OCI-LY7 (cell line): ENCODE measurements around the gene SLC16A11. TPM values are rescaled to one million over a fixed set of nuclear protein-coding genes. Genes with fewer than 3 reads are reported as not detected.

Experiments
- BruUV-seq: library from RNA; stranded (reverse); fragments of 400-500 nt; replicated peaks from 2 replicates; lab custom pipeline; 2021; lab: Mats Ljungman, UMichigan
- CTCF ChIA-PET: fragments of 300-600 bp; sonication (Branson Sonifier 250); formaldehyde crosslinking; loops from one replicate; lab custom pipeline; 2022; ENCODE audit warnings: antibody characterized with exemption; ENCODE audit not compliant: unreplicated experiment; lab: Charles Lee
- POLR2A ChIA-PET: fragments of 300-600 bp; sonication (Branson Sonifier 250); formaldehyde crosslinking; loops from one replicate; lab custom pipeline; 2022; ENCODE audit warnings: antibody characterized with exemption; lab: Charles Lee
- DNase-seq: peaks from one replicate; pipeline ENCODE4 v3.0.0-alpha.2; 2015; ENCODE audit warnings: low spot score
- H2AFZ ChIP-seq: fragments of 200-600 bp; sonication (generic), shearing (Covaris generic); 2 replicates; pipeline ENCODE4 v1.6.1; 2014; ENCODE audit warnings: mild to moderate bottlenecking, antibody characterized with exemption, low read length, moderate library complexity
- H3K27ac ChIP-seq: fragments of 200-600 bp; sonication (generic); 2 replicates; pipeline ENCODE4 v1.5.1; 2014; ENCODE audit warnings: mixed run types, low read depth, mild to moderate bottlenecking, moderate library complexity, low read length, inconsistent platforms; ENCODE audit not compliant: poor library complexity, severe bottlenecking
- H3K36me3 ChIP-seq: fragments of 200-600 bp; sonication (generic); 2 replicates; pipeline ENCODE4 v1.6.1; 2014; ENCODE audit warnings: mild to moderate bottlenecking, antibody characterized with exemption, low read length, moderate library complexity, mixed read lengths; ENCODE audit not compliant: insufficient read depth
- H3K4me1 ChIP-seq: fragments of 200-600 bp; sonication (generic); 2 replicates; pipeline ENCODE4 v1.5.1; 2014; ENCODE audit warnings: mild to moderate bottlenecking, low read length; ENCODE audit not compliant: insufficient read depth, poor library complexity, severe bottlenecking
- H3K4me2 ChIP-seq: fragments of 200-600 bp; sonication (generic); 2 replicates; pipeline ENCODE4 v1.6.1; 2014; ENCODE audit warnings: mild to moderate bottlenecking, low read length
- H3K4me3 ChIP-seq: fragments of 200-600 bp; sonication (generic); 2 replicates; pipeline ENCODE4 v1.5.1; 2014; ENCODE audit warnings: mild to moderate bottlenecking, low read depth, low read length; ENCODE audit not compliant: poor library complexity, severe bottlenecking
- H3K79me2 ChIP-seq: fragments of 200-600 bp; sonication (generic); 2 replicates; pipeline ENCODE4 v1.6.1; 2016; ENCODE audit warnings: low read depth, mild to moderate bottlenecking, low read length, moderate library complexity, mixed read lengths; ENCODE audit not compliant: insufficient read depth
- H3K9me2 ChIP-seq: fragments of 200-600 bp; sonication (generic); 2 replicates; pipeline ENCODE4 v1.6.1; 2016; ENCODE audit warnings: mild to moderate bottlenecking, low read length, mixed read lengths; ENCODE audit not compliant: insufficient read depth
- H3K9me3 ChIP-seq: fragments of 200-600 bp; sonication (generic); 2 replicates; pipeline ENCODE4 v1.6.1; 2014; ENCODE audit warnings: mild to moderate bottlenecking, mixed run types, low read length, mixed read lengths
- H4K20me1 ChIP-seq: fragments of 200-600 bp; sonication (generic); 2 replicates; pipeline ENCODE4 v1.6.1; 2014; ENCODE audit warnings: mild to moderate bottlenecking, antibody characterized with exemption, low read length, moderate library complexity, mixed read lengths; ENCODE audit not compliant: insufficient read depth
- EZH2phosphoT487 ChIP-seq: fragments of 200-600 bp; sonication (generic); IDR thresholded peaks from 2 replicates; pipeline ENCODE4 v1.6.1; 2018; ENCODE audit warnings: low read depth, borderline replicate concordance, mild to moderate bottlenecking, mixed run types, antibody characterized with exemption, low read length, moderate library complexity, mixed read lengths
- intact Hi-C: fragments of 100-400 bp; cut with micrococcal nuclease; formaldehyde crosslinking; loops from one replicate; pipeline ENCODE4 v1.10.0; 2022; ENCODE audit not compliant: unreplicated experiment
- total RNA-seq, 2 experiments: library from RNA; depleted of rRNA in 1 of 2; stranded (reverse); fragments of >200 nt in 1 of 2; shearing (Covaris generic) in 1 of 2; gene quantifications; 2 replicates each; pipeline ENCODE4 v1.2.3, GENCODE V29; 2014 to 2022
- TF ChIP-seq, protein P1 (sequence below): fragments of 200-600 bp; sonication (generic); conservative IDR thresholded peaks from 2 replicates; pipeline ENCODE4 v1.5.1; 2014; ENCODE audit warnings: mild to moderate bottlenecking, antibody characterized with exemption, low read length, moderate library complexity, mixed read lengths

SLC16A11 gene
- total RNA-seq, 2 experiments from 2014 or later = not detected

DNA sequence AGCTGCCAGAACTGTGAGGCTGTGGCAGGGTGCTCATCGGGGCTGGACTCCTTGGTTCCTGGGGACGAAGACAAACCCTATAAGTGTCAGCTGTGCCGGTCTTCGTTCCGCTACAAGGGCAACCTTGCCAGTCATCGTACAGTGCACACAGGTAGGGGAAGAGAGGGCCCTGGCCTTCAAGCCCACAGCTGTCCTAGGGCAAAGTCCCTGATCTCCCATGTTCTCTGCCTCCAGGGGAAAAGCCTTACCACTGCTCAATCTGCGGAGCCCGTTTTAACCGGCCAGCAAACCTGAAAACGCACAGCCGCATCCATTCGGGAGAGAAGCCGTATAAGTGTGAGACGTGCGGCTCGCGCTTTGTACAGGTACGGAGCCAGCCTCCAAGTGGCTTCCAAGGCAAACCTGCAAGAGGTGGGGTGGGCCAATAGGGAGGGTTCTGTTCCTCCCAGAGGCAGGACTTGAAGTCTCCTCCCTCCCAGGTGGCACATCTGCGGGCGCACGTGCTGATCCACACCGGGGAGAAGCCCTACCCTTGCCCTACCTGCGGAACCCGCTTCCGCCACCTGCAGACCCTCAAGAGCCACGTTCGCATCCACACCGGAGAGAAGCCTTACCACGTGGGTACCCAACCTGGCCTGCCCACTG, 17.3 kb downstream of the SLC16A11 start:
- intact Hi-C loops = no loop called here
- Histone ChIP-seq H4K20me1 (no peaks in the 10 kb centered on the region), H3K4me1 (peaks cover 8% of the 10 kb centered on the region), H3K4me2 (no peak overlapping the region), H3K27ac (no peak overlapping the region), H3K9me3 (no peaks in the 10 kb centered on the region), H3K79me2 (no peaks in the 10 kb centered on the region), H3K9me2 (no peaks in the 10 kb centered on the region), H2AFZ (no peak overlapping the region), H3K4me3 (no peak overlapping the region), H3K36me3 (no peaks in the 10 kb centered on the region)
- POLR2A ChIA-PET = no interaction called here
- BruUV-seq = no TSS peak
- DNase-seq = no peak
- CTCF ChIA-PET = no interaction called here
- no peak for TF ChIP-seq EZH2phosphoT487
- TF ChIP-seq, protein P1, sequence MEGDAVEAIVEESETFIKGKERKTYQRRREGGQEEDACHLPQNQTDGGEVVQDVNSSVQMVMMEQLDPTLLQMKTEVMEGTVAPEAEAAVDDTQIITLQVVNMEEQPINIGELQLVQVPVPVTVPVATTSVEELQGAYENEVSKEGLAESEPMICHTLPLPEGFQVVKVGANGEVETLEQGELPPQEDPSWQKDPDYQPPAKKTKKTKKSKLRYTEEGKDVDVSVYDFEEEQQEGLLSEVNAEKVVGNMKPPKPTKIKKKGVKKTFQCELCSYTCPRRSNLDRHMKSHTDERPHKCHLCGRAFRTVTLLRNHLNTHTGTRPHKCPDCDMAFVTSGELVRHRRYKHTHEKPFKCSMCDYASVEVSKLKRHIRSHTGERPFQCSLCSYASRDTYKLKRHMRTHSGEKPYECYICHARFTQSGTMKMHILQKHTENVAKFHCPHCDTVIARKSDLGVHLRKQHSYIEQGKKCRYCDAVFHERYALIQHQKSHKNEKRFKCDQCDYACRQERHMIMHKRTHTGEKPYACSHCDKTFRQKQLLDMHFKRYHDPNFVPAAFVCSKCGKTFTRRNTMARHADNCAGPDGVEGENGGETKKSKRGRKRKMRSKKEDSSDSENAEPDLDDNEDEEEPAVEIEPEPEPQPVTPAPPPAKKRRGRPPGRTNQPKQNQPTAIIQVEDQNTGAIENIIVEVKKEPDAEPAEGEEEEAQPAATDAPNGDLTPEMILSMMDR = no peak

DNA sequence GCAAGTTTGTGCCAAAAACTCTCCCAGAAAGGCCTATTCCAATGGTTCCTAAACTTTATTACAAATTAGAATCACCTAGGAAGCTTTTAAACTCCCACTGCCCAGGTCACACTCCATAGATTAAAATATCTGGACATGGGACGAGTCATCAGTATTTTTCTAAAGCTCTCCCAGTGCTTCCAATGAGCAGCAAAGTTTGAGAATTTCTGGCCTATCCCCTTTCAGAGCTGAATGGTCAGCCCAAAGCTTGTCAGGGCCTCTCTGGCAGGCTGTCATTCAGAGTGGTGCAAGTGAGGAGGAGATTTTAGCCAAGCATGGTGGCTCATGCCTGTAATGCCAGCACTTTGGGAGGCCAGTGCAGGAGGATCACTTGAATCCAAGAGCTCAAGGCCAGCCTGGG, 18.6 kb downstream of the SLC16A11 start:
- ChIA-PET POLR2A (interaction anchor here (0.6 kb wide), 1 partner anchor 1493 kb away, joined by 3 read pairs; no protein-coding TSS in a partner anchor), CTCF (interaction anchor here (0.6 kb wide), 1 partner anchor 1150 kb away, joined by 4 read pairs; no protein-coding TSS in a partner anchor)
- no peak overlapping the region for H2AFZ ChIP-seq
- no peak overlapping the region for H3K4me2 ChIP-seq
- BruUV-seq = no TSS peak
- DNase-seq = no peak
- TF ChIP-seq, protein P1 = no peak
- TF ChIP-seq EZH2phosphoT487 = no peak
- H3K36me3 ChIP-seq = no peaks in the 10 kb centered on the region
- H3K9me3 ChIP-seq = no peaks in the 10 kb centered on the region
- H3K9me2 ChIP-seq = no peaks in the 10 kb centered on the region
- no peaks in the 10 kb centered on the region for H3K79me2 ChIP-seq
- intact Hi-C loops = no loop called here
- no peaks in the 10 kb centered on the region for H4K20me1 ChIP-seq
- H3K27ac ChIP-seq = no peak overlapping the region
- no peak overlapping the region for H3K4me3 ChIP-seq
- peaks cover 10% of the 10 kb centered on the region for H3K4me1 ChIP-seq

DNA sequence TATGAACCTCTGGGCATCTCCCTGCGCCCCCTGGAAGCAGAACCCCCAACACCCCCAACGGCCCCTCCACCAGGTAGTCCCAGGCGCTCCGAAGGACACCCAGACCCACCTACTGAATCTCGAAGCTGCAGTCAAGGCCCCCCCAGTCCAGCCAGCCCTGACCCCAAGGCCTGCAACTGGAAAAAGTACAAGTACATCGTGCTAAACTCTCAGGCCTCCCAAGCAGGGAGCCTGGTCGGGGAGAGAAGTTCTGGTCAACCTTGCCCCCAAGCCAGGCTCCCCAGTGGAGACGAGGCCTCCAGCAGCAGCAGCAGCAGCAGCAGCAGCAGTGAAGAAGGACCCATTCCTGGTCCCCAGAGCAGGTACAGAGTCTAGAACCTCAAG, 19.5 kb downstream of the SLC16A11 start:
- no peak for DNase-seq
- Histone ChIP-seq H3K9me3 (no peaks in the 10 kb centered on the region), H2AFZ (no peak overlapping the region), H3K4me1 (peaks cover 10% of the 10 kb centered on the region), H3K4me3 (no peak overlapping the region), H4K20me1 (no peaks in the 10 kb centered on the region), H3K4me2 (no peak overlapping the region), H3K36me3 (no peaks in the 10 kb centered on the region), H3K27ac (no peak overlapping the region), H3K79me2 (no peaks in the 10 kb centered on the region), H3K9me2 (no peaks in the 10 kb centered on the region)
- no peak for TF ChIP-seq EZH2phosphoT487
- TF ChIP-seq, protein P1 = no peak
- no TSS peak for BruUV-seq
- POLR2A ChIA-PET = interaction anchor here (0.6 kb wide), 1 partner anchor 1492 kb away, joined by 3 read pairs; no protein-coding TSS in a partner anchor
- CTCF ChIA-PET = interaction anchor here (0.6 kb wide), 1 partner anchor 1151 kb away, joined by 4 read pairs; no protein-coding TSS in a partner anchor
- intact Hi-C loops = loop anchor here (5.0 kb wide), 1 partner anchor 112 kb away; no protein-coding TSS in a partner anchor
